ENCODE results near the gene MON2.

GRCh38 chr12:62632411-62632918, 165.8 kb downstream of the MON2 start:
- no peak for TF ChIP-seq RBM39 (IDR thresholded peaks at IDR 0.05; ENCODE audit: low read depth, low read length, poor library complexity, severe bottlenecking)
- TF ChIP-seq CTCF (CRISPR knock-in tag; IDR thresholded peaks at IDR 0.05): no peak
- TF ChIP-seq CBFB (CRISPR knock-in tag; IDR thresholded peaks at IDR 0.05): no peak
- no peak for TF ChIP-seq POLR2A (IDR thresholded peaks at IDR 0.05; ENCODE audit: insufficient read depth in 1 of 2, low read depth in 2 of 2, low read length in 2 of 2)
- TF ChIP-seq TP53 (CRISPR knock-in tag; conservative IDR thresholded peaks at IDR 0.05): no peak
- no peak for TF ChIP-seq ZNF407 (CRISPR knock-in tag; IDR thresholded peaks at IDR 0.05; ENCODE audit: not compliant biosample characterization)
- no peak for TF ChIP-seq SIN3B (IDR thresholded peaks at IDR 0.05; ENCODE audit: low read length)
- TF ChIP-seq ZBTB49 (CRISPR knock-in tag; IDR thresholded peaks at IDR 0.05; ENCODE audit: borderline replicate concordance): no peak
- TF ChIP-seq HNF4G (IDR thresholded peaks at IDR 0.05; ENCODE audit: borderline replicate concordance, low read depth, low read length): no peak
- no peak for TF ChIP-seq HNF4G (CRISPR knock-in tag; IDR thresholded peaks at IDR 0.05; ENCODE audit: borderline replicate concordance, low read depth)
